BE2C (cell line): ENCODE measurements around the gene NAPG.
"Not testable (repeated sequence)": the region's sequence is repeated elsewhere in the genome, so short reads cannot be mapped to it uniquely, and the experiment has no call there.

Experiments
- DNase-seq: peaks from one replicate; pipeline ENCODE4 v3.0.0-alpha.2; 2020
- H3K27me3 ChIP-seq: fragments of 250-450 bp; sonication (Bioruptor Pico); 2 replicates; pipeline ENCODE4 v1.5.1; 2020; ENCODE audit warnings: mild to moderate bottlenecking
- H3K36me3 ChIP-seq: fragments of 250-450 bp; sonication (Bioruptor Pico); 2 replicates; pipeline ENCODE4 v1.5.1; 2020; ENCODE audit warnings: mild to moderate bottlenecking
- H3K4me1 ChIP-seq: fragments of 250-450 bp; sonication (Bioruptor Pico); 2 replicates; pipeline ENCODE4 v1.5.1; 2020
- H3K4me3 ChIP-seq: 2 replicates; pipeline ENCODE4 v1.5.1; 2011; ENCODE audit warnings: low read depth, low read length
- H3K9me3 ChIP-seq: fragments of 250-450 bp; sonication (Bioruptor Pico); 2 replicates; pipeline ENCODE4 v1.5.1; 2020
- CTCF ChIP-seq: IDR thresholded peaks from 2 replicates; pipeline ENCODE4 v1.5.1; 2012; ENCODE audit warnings: mild to moderate bottlenecking, low read depth, low read length

The NAPG gene

GRCh38 chr18:10565835-10566234, 40.0 kb downstream of the NAPG start:
- Histone ChIP-seq H3K4me3 (no peak overlapping the region), H3K9me3 (no peaks in the 10 kb centered on the region), H3K4me1 (no peaks in the 10 kb centered on the region), H3K27me3 (no peaks in the 10 kb centered on the region), H3K36me3 (no peaks in the 10 kb centered on the region)
- no peak for DNase-seq
- no peak for TF ChIP-seq CTCF

- H3K4me3 ChIP-seq: no peak overlapping the region
- no peaks in the 10 kb centered on the region for H3K4me1 ChIP-seq
- DNase-seq: no peak
- TF ChIP-seq CTCF: no peak
- H3K27me3 ChIP-seq: no peaks in the 10 kb centered on the region
- H3K9me3 ChIP-seq: no peaks in the 10 kb centered on the region
- no peaks in the 10 kb centered on the region for H3K36me3 ChIP-seq
These were observed 40.6 kb downstream of the NAPG start for GRCh38 chr18:10566390-10566789.

GRCh38 chr18:10569941-10570340, 44.1 kb downstream of the NAPG start:
- not testable (repeated sequence) for DNase-seq, H3K36me3 ChIP-seq, H3K4me3 ChIP-seq, H3K27me3 ChIP-seq, H3K9me3 ChIP-seq, H3K4me1 ChIP-seq

- no peak for DNase-seq
- H3K36me3 ChIP-seq: no peaks in the 10 kb centered on the region
- no peaks in the 10 kb centered on the region for H3K9me3 ChIP-seq
- H3K4me3 ChIP-seq: no peak overlapping the region
- no peak for TF ChIP-seq CTCF
- no peaks in the 10 kb centered on the region for H3K4me1 ChIP-seq
- H3K27me3 ChIP-seq: no peaks in the 10 kb centered on the region
These were observed 44.8 kb downstream of the NAPG start for GRCh38 chr18:10570622-10571021.

GRCh38 chr18:10571537-10571936, 45.7 kb downstream of the NAPG start:
- no peak for DNase-seq
- no peaks in the 10 kb centered on the region for H3K4me1 ChIP-seq
- no peak for TF ChIP-seq CTCF
- H3K27me3 ChIP-seq: no peaks in the 10 kb centered on the region
- H3K36me3 ChIP-seq: no peaks in the 10 kb centered on the region
- no peak overlapping the region for H3K4me3 ChIP-seq
- no peaks in the 10 kb centered on the region for H3K9me3 ChIP-seq

- not testable (repeated sequence) for DNase-seq, H3K36me3 ChIP-seq, H3K4me1 ChIP-seq, H3K4me3 ChIP-seq, H3K27me3 ChIP-seq, H3K9me3 ChIP-seq
These were observed 47.4 kb downstream of the NAPG start for GRCh38 chr18:10573261-10573660.

- H3K4me1 ChIP-seq, H3K36me3 ChIP-seq, DNase-seq, H3K9me3 ChIP-seq, H3K4me3 ChIP-seq, H3K27me3 ChIP-seq: not testable (repeated sequence)
These were observed 48.6 kb downstream of the NAPG start for GRCh38 chr18:10574412-10574811.

GRCh38 chr18:10577842-10578572, 52.2 kb downstream of the NAPG start:
- H3K36me3 ChIP-seq, DNase-seq, H3K27me3 ChIP-seq, H3K9me3 ChIP-seq, H3K4me3 ChIP-seq, H3K4me1 ChIP-seq: not testable (repeated sequence)

- not testable (repeated sequence) for H3K4me1 ChIP-seq, H3K9me3 ChIP-seq, H3K27me3 ChIP-seq, DNase-seq, H3K4me3 ChIP-seq, H3K36me3 ChIP-seq
These were observed 52.7 kb downstream of the NAPG start for GRCh38 chr18:10578573-10578899.
